K562 (cell line): Measurements from ENCODE around the gene NFE2. TPM values are rescaled to one million over a fixed set of nuclear protein-coding genes. Genes with fewer than 3 reads are reported as not detected.

Experiments used
- ATAC-seq: fragments of 200-7000 bp; cut with Tn5 transposase; 3 replicates; pipeline ENCODE4 v1.9.1; 2020; ENCODE audit warnings: moderate library complexity
- BruUV-seq: library from RNA; stranded (reverse); fragments of 400-500 nt; replicated peaks from 2 replicates; lab custom pipeline; 2021; lab: Mats Ljungman, UMichigan
- CTCF ChIA-PET: fragments of 300-600 bp; formaldehyde crosslinking; extraction: SDS; loops from one replicate; lab custom pipeline; 2021; ENCODE audit warnings: low intra/inter-chr PET ratio; lab: Yijun Ruan, JAX
- POLR2A ChIA-PET: fragments of 300-600, 350-650 bp; sonication (Branson Sonifier 250); formaldehyde crosslinking; extraction: SDS; loops from one replicate; lab custom pipeline; 2021; ENCODE audit warnings: antibody characterized with exemption, inconsistent platforms; lab: Yijun Ruan, JAX
- DNase-seq, 4 experiments: peaks; one replicate each; pipeline versions ENCODE4 v3.0.0 to v3.0.0-alpha.2; 2011 to 2018; ENCODE audit warnings: low spot score in 3 of 4, mixed read lengths in 3 of 4; ENCODE audit errors: extremely low read depth in 1 of 4
- FAIRE-seq: peaks from 2 replicates; lab custom pipeline; 2011; peaks lifted over from hg19 to GRCh38; lab: Jason Lieb, UNC
- H2AFZ ChIP-seq: 2 replicates; pipeline ENCODE4 v1.6.0; 2011; ENCODE audit warnings: low read depth, low read length, control low read depth, inconsistent platforms
- H3K27ac ChIP-seq: fragments of 200-600 bp; 3 replicates; pipeline ENCODE4 v1.8.0; 2011; ENCODE audit warnings: low read depth, mild to moderate bottlenecking, control low read depth, inconsistent platforms, low read length, moderate library complexity, mixed read lengths; ENCODE audit errors: extremely low read depth
- H3K27me3 ChIP-seq, 2 experiments: fragments of 300-600 bp in 1 of 2; 2 replicates in 1 of 2; 3 replicates in 1 of 2; pipeline versions ENCODE4 v1.6.0 to v1.8.0; 2011; ENCODE audit warnings: inconsistent platforms in 2 of 2, low read length in 2 of 2, mild to moderate bottlenecking in 1 of 2, mixed read lengths in 1 of 2, moderate library complexity in 1 of 2; ENCODE audit not compliant: control insufficient read depth in 2 of 2, insufficient read depth in 2 of 2
- H3K36me3 ChIP-seq: fragments of 300-600 bp; 3 replicates; pipeline ENCODE4 v1.8.0; 2011; ENCODE audit warnings: mild to moderate bottlenecking, low read length, inconsistent platforms; ENCODE audit not compliant: control insufficient read depth, insufficient read depth
- H3K4me1 ChIP-seq, 2 experiments: fragments of 200-600 bp in 1 of 2; replicated peaks in 1 of 2; 2 replicates in 1 of 2; 3 replicates in 1 of 2; pipeline versions ENCODE4 v1.5.1 to v1.8.0; 2011; ENCODE audit warnings: inconsistent platforms in 2 of 2, low read length in 2 of 2, mild to moderate bottlenecking in 1 of 2, mixed read lengths in 1 of 2, moderate library complexity in 1 of 2; ENCODE audit not compliant: control insufficient read depth in 2 of 2, insufficient read depth in 2 of 2
- H3K4me2 ChIP-seq: 2 replicates; pipeline ENCODE4 v1.6.1; 2011; ENCODE audit warnings: low read length, control low read depth, inconsistent platforms, mixed read lengths; ENCODE audit not compliant: insufficient read depth
- H3K4me3 ChIP-seq: fragments of 200-600 bp; sonication (generic), shearing (Covaris generic); 2 replicates; pipeline ENCODE4 v1.5.1; 2016; ENCODE audit warnings: control low read depth, inconsistent platforms
- H3K79me2 ChIP-seq: fragments of 200-600 bp; 3 replicates; pipeline ENCODE4 v1.8.0; 2011; ENCODE audit warnings: low read length, inconsistent platforms; ENCODE audit not compliant: control insufficient read depth, insufficient read depth
- H3K9ac ChIP-seq, 2 experiments: 2 replicates each; pipeline versions ENCODE4 v1.6.0 to v1.6.1; 2011; ENCODE audit warnings: low read depth in 2 of 2, low read length in 2 of 2, control low read depth in 1 of 2, inconsistent platforms in 1 of 2, mild to moderate bottlenecking in 1 of 2, mixed read lengths in 1 of 2; ENCODE audit not compliant: insufficient read depth in 1 of 2
- H3K9me1 ChIP-seq: one replicate; pipeline ENCODE4 v1.6.0; 2011; ENCODE audit warnings: inconsistent platforms, mild to moderate bottlenecking, low read length, moderate library complexity; ENCODE audit not compliant: control insufficient read depth, insufficient read depth
- H3K9me3 ChIP-seq: replicated peaks from 2 replicates; pipeline ENCODE4 v1.5.1; 2011; ENCODE audit warnings: low read depth, low read length, inconsistent platforms; ENCODE audit not compliant: control insufficient read depth, insufficient read depth
- H4K20me1 ChIP-seq: replicated peaks from 2 replicates; pipeline ENCODE4 v1.6.1; 2011; ENCODE audit warnings: low read length, inconsistent platforms, mixed read lengths; ENCODE audit not compliant: control insufficient read depth, insufficient read depth
- GABPB1 ChIP-seq: sonication (generic); formaldehyde crosslinking; IDR thresholded peaks from 2 replicates; pipeline ENCODE4 v1.8.0; 2022; ENCODE audit warnings: mild to moderate bottlenecking, missing genetic modification reagents
- NCOA2 ChIP-seq, 2 experiments: fragments of 450-650 bp; IDR thresholded peaks; 2 replicates each; pipeline ENCODE4 v1.6.1; 2018; ENCODE audit warnings: mild to moderate bottlenecking in 2 of 2, moderate library complexity in 1 of 2; ENCODE audit not compliant: partially characterized antibody in 2 of 2
- POLR2A ChIP-seq: fragments of 450-650 bp; conservative IDR thresholded peaks from 2 replicates; pipeline ENCODE4 v1.6.1; 2016
- POLR2G ChIP-seq: fragments of 200-400 bp; formaldehyde crosslinking; IDR thresholded peaks from 2 replicates; pipeline ENCODE4 v1.6.1; 2017; ENCODE audit warnings: low read depth, mild to moderate bottlenecking, antibody characterized with exemption, low read length, moderate library complexity
- PRMT5 ChIP-seq: sonication (generic); formaldehyde crosslinking; IDR thresholded peaks from 2 replicates; pipeline ENCODE4 v1.5.0; 2020; ENCODE audit warnings: missing genetic modification reagents
- RBFOX2 ChIP-seq: fragments of 200-400 bp; formaldehyde crosslinking; IDR thresholded peaks from 2 replicates; pipeline ENCODE4 v1.6.1; 2017; ENCODE audit warnings: low read depth, mild to moderate bottlenecking, low read length, moderate library complexity
- RBM39 ChIP-seq: fragments of 200-400 bp; formaldehyde crosslinking; optimal IDR thresholded peaks from 2 replicates; pipeline ENCODE3; 2018; ENCODE audit warnings: low read depth, low read length
- SNRNP70 ChIP-seq: fragments of 200-400 bp; formaldehyde crosslinking; optimal IDR thresholded peaks from 2 replicates; pipeline ENCODE3; 2017; ENCODE audit warnings: low read depth, low read length
- TOE1 ChIP-seq, 2 experiments: fragments of 450-650 bp in 1 of 2; sonication (generic) in 1 of 2; formaldehyde crosslinking in 1 of 2; IDR thresholded peaks; 2 replicates each; pipeline versions ENCODE4 v1.7.1 to v1.8.0; 2016 to 2022; ENCODE audit warnings: borderline replicate concordance in 2 of 2, mild to moderate bottlenecking in 2 of 2, antibody characterized with exemption in 1 of 2, inconsistent platforms in 1 of 2, low read depth in 1 of 2, missing genetic modification reagents in 1 of 2, moderate library complexity in 1 of 2
- ZFX ChIP-seq: sonication (generic); formaldehyde crosslinking; IDR thresholded peaks from 2 replicates; pipeline ENCODE4 v1.8.0; 2022; ENCODE audit warnings: mild to moderate bottlenecking, missing genetic modification reagents, moderate library complexity
- WGBS: fragments of 100-300 bp; shearing (Covaris generic); methylation state at CpG from one replicate; pipeline ENCODE4 v1.1.6; 2016; ENCODE audit warnings: low coverage, mixed read lengths; ENCODE audit not compliant: insufficient coverage; ENCODE audit errors: missing lambda C conversion rate; 5-methylcytosine and 5-hydroxymethylcytosine counted together
- in situ Hi-C: fragments of 300-500 bp; cut with MboI; formaldehyde crosslinking; loops from 4 replicates; pipeline ENCODE4 v1.15.0; 2018; ENCODE audit warnings: inconsistent platforms, mixed read lengths
- intact Hi-C: fragments of 100-400 bp; cut with micrococcal nuclease; formaldehyde crosslinking; loops from 2 replicates; pipeline ENCODE4 v1.14.2; 2022
- polyA plus RNA-seq, 8 experiments: library from polyadenylated mRNA; depleted of rRNA in 4 of 8; stranded (reverse) in 5 of 8; unstranded in 3 of 8; fragments of >200 nt; fragmentation: Nextera tagmentation in 2 of 8; fragmentation: Illumina TruSeq in 1 of 8; extraction: Ambion mirVana in 2 of 8; extraction: Trizol in 1 of 8; gene quantifications; 2 replicates each; pipeline versions ENCODE4 v1.2.1 to v1.2.3, GENCODE V29; 2011 to 2014; ENCODE audit warnings: inconsistent platforms in 1 of 8, missing spikeins in 1 of 8
- total RNA-seq, 7 experiments: library from RNA; depleted of rRNA in 6 of 7; stranded (reverse); fragments of >200 nt in 6 of 7; fragmentation: Illumina TruSeq in 2 of 7; extraction: Trizol in 2 of 7; gene quantifications; 2 replicates each; pipeline versions ENCODE4 v1.2.1 to v1.2.3, GENCODE V29; 2011 to 2021; ENCODE audit warnings: low replicate concordance in 1 of 7
- TF ChIP-seq, protein P1 (sequence below): sonication (generic); formaldehyde crosslinking; IDR thresholded peaks from 2 replicates; pipeline ENCODE4 v1.8.0; 2022; ENCODE audit warnings: mild to moderate bottlenecking, missing genetic modification reagents
- TF ChIP-seq, protein P2 (sequence below): sonication (generic); formaldehyde crosslinking; IDR thresholded peaks from 2 replicates; pipeline ENCODE4 v1.8.0; 2023; ENCODE audit warnings: mild to moderate bottlenecking, missing genetic modification reagents
- TF ChIP-seq, protein P3 (sequence below), 2 experiments: fragments of 450-650 bp; conservative IDR thresholded peaks; 2 replicates each; pipeline ENCODE4 v1.6.1; 2017; ENCODE audit warnings: mild to moderate bottlenecking in 2 of 2, moderate library complexity in 2 of 2

NFE2 gene
- total and polyA plus RNA-seq, 9 of the 15 experiments (the other 6 are each of a cell fraction or from before 2014, with no cell fraction given), result 12.3 to 282 (median 208) TPM

DNA sequence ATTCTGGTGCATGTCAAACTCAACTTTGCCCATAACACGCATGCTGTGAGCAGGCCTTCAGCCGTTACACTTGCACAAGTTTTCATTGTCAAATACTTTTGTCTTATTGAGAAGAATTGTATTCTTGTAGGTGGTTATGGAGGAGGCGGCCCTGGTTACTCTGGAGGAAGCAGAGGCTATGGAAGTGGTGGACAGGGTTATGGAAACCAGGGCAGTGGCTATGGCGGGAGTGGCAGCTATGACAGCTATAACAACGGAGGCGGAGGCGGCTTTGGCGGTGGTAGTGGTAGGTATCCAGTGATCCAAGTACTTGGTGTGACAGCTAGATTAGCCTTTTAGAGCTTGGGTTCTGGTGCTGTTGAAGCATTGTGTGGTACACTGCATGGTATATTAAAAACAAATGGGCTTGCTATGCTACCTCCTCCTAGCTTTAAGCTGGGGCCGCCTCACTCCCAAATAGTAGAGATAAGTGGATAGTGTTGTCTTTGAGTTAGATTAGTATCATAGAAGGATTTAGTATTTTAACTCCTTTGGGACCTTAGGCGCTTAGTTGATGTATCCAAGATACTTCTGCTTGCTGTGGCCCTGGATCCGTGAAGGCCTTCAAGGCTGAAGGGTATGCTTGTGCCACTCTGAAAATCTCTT, 17.7 kb downstream of the NFE2 start:
- DNase-seq (peak in 2 of 4 experiments; percentile 8 to 61), ATAC-seq (no peak), FAIRE-seq (no peak)
- Histone ChIP-seq H3K79me2 (peaks cover 95% of the 10 kb centered on the region), H2AFZ (no peak overlapping the region), H3K27ac (peak overlapping the region; percentile 99), H3K36me3 (peaks cover 86% of the 10 kb centered on the region), H3K4me3 (peak overlapping the region; percentile 71), H4K20me1 (peaks cover 65% of the 10 kb centered on the region), H3K9ac (peak overlapping the region; percentile 86 to 100), H3K4me2 (peak overlapping the region; percentile 100), H3K4me1 (peaks cover 4 to 22% of the 10 kb centered on the region in 2 experiments; a peak in 3 of 5 replicates), H3K9me1 (no peaks in the 10 kb centered on the region), H3K27me3 (no peaks in the 10 kb centered on the region), H3K9me3 (no peaks in the 10 kb centered on the region)
- in situ Hi-C loops, result no loop called here
- no TSS peak for BruUV-seq
- intact Hi-C loops, result no loop called here
- ChIA-PET POLR2A (interaction anchor here (0.6 to 5.3 kb wide), 12 partner anchors 11 to 155 kb away, joined by 3 to 110 read pairs (median 5); partner anchors contain the start of gene COPZ1), CTCF (no interaction called here)
- WGBS, result under 1% methylated on average over 11 of the region's 11 CpGs
- TF ChIP-seq PRMT5 (CRISPR knock-in tag) (no peak), SNRNP70 (peak; percentile 83), TOE1 (IDR thresholded peaks at IDR 0.05; ENCODE audit: borderline replicate concordance) (no peak), TOE1 (CRISPR knock-in tag; IDR thresholded peaks at IDR 0.05; ENCODE audit: borderline replicate concordance, low read depth) (no peak), RBFOX2 (peak; percentile 74), NCOA2 (IDR thresholded peaks at IDR 0.05; ENCODE audit: partially characterized antibody in 2 of 2) (no peak), GABPB1 (CRISPR knock-in tag) (0 out of 2 replicates have a peak, but pooled peaks have one; percentile 32), POLR2A (peak; percentile 11; the same call in 1 of the 2 replicates), POLR2G (peak; percentile 44), ZFX (CRISPR knock-in tag) (peak; percentile 27), RBM39 (peak; percentile 59)
- TF ChIP-seq, protein P1, sequence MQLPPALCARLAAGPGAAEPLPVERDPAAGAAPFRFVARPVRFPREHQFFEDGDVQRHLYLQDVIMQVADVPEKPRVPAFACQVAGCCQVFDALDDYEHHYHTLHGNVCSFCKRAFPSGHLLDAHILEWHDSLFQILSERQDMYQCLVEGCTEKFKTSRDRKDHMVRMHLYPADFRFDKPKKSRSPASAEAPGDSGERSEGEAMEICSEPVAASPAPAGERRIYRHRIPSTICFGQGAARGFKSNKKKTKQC (CRISPR knock-in tag), result 0 out of 2 replicates have a peak, but pooled peaks have one; percentile 26
- TF ChIP-seq, protein P2, sequence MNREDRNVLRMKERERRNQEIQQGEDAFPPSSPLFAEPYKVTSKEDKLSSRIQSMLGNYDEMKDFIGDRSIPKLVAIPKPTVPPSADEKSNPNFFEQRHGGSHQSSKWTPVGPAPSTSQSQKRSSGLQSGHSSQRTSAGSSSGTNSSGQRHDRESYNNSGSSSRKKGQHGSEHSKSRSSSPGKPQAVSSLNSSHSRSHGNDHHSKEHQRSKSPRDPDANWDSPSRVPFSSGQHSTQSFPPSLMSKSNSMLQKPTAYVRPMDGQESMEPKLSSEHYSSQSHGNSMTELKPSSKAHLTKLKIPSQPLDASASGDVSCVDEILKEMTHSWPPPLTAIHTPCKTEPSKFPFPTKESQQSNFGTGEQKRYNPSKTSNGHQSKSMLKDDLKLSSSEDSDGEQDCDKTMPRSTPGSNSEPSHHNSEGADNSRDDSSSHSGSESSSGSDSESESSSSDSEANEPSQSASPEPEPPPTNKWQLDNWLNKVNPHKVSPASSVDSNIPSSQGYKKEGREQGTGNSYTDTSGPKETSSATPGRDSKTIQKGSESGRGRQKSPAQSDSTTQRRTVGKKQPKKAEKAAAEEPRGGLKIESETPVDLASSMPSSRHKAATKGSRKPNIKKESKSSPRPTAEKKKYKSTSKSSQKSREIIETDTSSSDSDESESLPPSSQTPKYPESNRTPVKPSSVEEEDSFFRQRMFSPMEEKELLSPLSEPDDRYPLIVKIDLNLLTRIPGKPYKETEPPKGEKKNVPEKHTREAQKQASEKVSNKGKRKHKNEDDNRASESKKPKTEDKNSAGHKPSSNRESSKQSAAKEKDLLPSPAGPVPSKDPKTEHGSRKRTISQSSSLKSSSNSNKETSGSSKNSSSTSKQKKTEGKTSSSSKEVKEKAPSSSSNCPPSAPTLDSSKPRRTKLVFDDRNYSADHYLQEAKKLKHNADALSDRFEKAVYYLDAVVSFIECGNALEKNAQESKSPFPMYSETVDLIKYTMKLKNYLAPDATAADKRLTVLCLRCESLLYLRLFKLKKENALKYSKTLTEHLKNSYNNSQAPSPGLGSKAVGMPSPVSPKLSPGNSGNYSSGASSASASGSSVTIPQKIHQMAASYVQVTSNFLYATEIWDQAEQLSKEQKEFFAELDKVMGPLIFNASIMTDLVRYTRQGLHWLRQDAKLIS (CRISPR knock-in tag), result peak; percentile 63; the same call in 1 of the 2 replicates
- TF ChIP-seq, protein P3, sequence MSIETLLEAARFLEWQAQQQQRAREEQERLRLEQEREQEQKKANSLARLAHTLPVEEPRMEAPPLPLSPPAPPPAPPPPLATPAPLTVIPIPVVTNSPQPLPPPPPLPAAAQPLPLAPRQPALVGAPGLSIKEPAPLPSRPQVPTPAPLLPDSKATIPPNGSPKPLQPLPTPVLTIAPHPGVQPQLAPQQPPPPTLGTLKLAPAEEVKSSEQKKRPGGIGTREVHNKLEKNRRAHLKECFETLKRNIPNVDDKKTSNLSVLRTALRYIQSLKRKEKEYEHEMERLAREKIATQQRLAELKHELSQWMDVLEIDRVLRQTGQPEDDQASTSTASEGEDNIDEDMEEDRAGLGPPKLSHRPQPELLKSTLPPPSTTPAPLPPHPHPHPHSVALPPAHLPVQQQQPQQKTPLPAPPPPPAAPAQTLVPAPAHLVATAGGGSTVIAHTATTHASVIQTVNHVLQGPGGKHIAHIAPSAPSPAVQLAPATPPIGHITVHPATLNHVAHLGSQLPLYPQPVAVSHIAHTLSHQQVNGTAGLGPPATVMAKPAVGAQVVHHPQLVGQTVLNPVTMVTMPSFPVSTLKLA (conservative IDR thresholded peaks at IDR 0.05), result 0 out of 4 replicates have a peak, but pooled peaks of 1 of the 2 experiments have one; percentile 2
